Mammary epithelial cell (primary cell): Measurements from ENCODE around the gene INTS11.

Experiments
- CTCF ChIP-seq, 2 donors: IDR thresholded peaks in 1 of 2; conservative IDR thresholded peaks in 1 of 2; 2 replicates each; pipeline ENCODE4 v1.5.1; 2011 to 2012; ENCODE audit warnings: inconsistent platforms in 2 of 2, low read length in 2 of 2, mild to moderate bottlenecking in 2 of 2, control low read depth in 1 of 2, low read depth in 1 of 2; ENCODE audit not compliant: insufficient read depth in 1 of 2; ENCODE audit errors: extremely low read depth in 1 of 2
- EZH2 ChIP-seq: IDR thresholded peaks from 2 replicates; pipeline ENCODE4 v1.6.1; 2012; ENCODE audit warnings: low read length, inconsistent platforms, borderline replicate concordance

GRCh38 chr1:1370771-1371300 lies 46.4 kb upstream of the INTS11 start:
- no peak for TF ChIP-seq CTCF (conservative IDR thresholded peaks at IDR 0.05 in 1 of 2, IDR thresholded peaks at IDR 0.05 in 1 of 2; ENCODE audit: extremely low read depth in 1 of 2, insufficient read depth in 1 of 2, low read depth in 1 of 2, low read length in 2 of 2)
- no peak for TF ChIP-seq EZH2
